ENCODE measurements around the gene NPHS1.
A peak's percentile ranks its signal among the peaks of the same experiment; 100 is the strongest.
"Not testable (repeated sequence)": the region's sequence is repeated elsewhere in the genome, so short reads cannot be mapped to it uniquely, and the experiment has no call there.

The NPHS1 gene, protein sequence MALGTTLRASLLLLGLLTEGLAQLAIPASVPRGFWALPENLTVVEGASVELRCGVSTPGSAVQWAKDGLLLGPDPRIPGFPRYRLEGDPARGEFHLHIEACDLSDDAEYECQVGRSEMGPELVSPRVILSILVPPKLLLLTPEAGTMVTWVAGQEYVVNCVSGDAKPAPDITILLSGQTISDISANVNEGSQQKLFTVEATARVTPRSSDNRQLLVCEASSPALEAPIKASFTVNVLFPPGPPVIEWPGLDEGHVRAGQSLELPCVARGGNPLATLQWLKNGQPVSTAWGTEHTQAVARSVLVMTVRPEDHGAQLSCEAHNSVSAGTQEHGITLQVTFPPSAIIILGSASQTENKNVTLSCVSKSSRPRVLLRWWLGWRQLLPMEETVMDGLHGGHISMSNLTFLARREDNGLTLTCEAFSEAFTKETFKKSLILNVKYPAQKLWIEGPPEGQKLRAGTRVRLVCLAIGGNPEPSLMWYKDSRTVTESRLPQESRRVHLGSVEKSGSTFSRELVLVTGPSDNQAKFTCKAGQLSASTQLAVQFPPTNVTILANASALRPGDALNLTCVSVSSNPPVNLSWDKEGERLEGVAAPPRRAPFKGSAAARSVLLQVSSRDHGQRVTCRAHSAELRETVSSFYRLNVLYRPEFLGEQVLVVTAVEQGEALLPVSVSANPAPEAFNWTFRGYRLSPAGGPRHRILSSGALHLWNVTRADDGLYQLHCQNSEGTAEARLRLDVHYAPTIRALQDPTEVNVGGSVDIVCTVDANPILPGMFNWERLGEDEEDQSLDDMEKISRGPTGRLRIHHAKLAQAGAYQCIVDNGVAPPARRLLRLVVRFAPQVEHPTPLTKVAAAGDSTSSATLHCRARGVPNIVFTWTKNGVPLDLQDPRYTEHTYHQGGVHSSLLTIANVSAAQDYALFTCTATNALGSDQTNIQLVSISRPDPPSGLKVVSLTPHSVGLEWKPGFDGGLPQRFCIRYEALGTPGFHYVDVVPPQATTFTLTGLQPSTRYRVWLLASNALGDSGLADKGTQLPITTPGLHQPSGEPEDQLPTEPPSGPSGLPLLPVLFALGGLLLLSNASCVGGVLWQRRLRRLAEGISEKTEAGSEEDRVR (N-terminal part only)

DNA sequence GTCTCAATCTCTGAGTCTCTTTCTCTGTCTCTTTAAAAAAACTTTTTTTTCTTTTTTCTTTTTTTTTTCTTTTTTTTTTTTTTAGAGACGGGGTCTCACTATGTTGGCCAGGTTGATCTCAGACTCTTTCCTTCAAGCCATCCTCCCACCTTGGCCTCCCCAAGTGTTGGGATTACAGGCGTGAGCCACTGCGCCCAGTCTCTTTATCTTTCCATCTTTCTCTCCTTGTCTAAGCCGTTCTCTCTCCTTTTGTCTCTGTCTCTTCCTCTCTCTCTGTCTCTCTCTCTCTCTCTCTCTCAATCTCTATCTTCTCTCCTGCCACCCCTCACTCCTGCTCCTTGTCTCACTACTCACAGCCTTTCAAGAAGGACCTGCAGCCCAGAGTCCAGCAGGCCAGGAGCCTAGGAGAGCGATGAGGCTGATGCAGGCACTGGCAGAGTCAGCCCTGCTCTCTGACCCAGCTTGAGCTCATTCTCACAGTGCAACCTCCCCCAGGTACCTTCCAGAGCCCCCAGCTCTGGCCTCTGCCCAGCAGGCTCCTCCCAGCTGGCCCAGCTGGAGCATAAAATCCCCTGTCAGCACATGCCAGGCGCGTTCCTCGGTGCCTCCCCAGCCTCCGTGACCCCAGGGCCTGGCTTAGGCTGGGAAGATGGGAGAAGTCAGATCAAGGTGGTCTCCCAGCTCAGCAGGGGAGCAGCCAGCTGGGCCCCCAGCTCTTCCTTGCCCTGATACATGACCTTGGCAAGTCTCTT lies at the start of gene NPHS1:
NPHS1 (minus strand) TSS at position 476 of the 752 bp plus-strand sequence. CDS start 667 bp downstream, outside the sequence.
- DNase-seq: no peak

GRCh38 chr19:35901055-35901644 lies 48.8 kb upstream of the NPHS1 start:
- no peak for DNase-seq

- peak; percentile 89 for DNase-seq
Measured at GRCh38 chr19:35899547-35900214, 47.4 kb upstream of the NPHS1 start.

DNA sequence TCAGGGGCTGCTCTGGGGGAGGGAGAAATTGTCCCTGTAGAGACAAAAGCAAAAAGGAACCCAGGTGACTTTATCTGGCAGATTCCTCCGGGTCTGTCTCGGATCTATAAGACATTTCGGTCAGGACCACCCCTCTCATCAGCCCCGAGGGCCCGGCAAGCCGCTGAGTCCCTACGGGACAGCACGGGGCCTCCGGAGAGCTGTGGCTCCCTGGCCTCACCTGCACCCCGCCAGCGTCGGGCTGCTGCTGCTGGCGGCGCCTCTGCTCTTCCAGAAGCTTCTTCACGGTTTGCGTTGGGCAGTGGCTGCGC lies 46.1 kb upstream of the NPHS1 start:
- no peak for DNase-seq

DNA sequence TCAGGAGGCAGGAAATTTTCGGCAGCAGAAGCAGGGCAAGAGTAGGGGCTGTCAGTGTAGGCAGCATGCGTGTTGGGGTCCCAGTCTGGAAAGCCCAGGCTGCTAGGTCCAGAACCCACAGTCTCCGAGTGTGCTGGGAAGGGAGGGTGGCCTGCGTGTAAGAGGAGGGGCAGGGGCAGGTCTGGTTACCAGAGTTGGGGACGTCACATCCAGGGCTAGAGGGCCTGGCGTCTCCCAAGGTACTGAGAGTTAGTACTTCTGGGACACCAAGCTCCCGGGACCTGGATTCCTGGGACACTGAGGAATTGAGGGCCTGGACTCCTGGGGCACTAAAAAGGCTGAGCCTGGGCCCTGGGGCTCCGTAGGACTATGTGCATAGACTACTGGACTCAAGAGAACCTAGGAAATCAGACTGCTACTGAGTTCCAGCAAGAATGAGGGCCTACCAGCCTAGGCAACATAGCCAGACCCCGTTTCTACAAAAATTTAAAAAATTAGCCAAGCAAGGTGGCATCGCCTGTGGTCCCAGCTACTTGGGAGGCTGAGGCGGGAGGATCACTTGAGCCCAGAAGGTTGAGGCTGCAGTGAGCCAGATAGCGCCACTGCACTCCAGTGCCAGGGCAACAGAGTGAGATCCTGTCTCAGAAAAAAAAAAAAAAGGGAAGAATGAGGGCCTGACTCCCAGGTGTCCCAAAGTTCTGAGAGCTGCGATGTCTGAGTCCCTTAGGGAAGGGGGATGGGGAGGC lies 45.6 kb upstream of the NPHS1 start:
- DNase-seq: no peak

GRCh38 chr19:35896643-35897040 lies 44.3 kb upstream of the NPHS1 start:
- DNase-seq: no peak

DNA sequence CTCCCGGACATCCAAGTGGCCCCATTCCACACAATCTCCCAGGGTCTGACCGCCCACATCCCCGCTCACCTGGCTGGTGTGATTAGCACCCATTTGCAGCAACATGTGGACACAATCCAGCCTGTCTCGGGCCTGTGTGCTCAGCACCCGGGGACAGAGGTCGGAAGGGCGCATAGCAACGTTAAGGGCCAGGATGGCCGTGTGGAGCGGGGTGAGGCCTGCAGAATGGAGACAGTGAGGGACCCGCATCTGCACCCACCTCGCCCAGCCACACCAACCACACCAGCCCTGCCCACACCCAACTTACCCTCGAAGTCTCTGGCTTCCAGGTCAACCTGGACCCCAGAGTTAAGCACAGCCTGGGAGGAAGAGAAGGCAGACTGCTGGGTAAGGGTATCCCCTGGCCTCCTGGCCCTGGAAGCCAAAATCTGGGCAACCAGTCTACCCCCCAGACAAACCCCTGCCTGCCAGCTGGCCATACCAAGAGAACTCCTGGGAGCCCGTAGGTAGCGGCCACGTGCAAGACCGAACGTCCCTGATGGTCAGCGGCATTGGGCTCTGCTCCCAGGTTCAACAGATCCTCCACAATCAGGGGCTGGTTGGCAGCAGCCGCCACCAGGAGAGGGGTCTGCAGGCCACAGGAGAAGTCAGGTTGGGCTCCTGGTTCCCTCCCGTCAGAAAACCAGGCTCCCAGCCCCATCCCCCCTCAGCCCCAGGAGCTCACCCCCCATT lies 43.8 kb upstream of the NPHS1 start:
- no peak for DNase-seq

GRCh38 chr19:35894342-35894741 lies 42.0 kb upstream of the NPHS1 start:
- DNase-seq: no peak

- not testable (repeated sequence) for DNase-seq
Measured at GRCh38 chr19:35891819-35892218, 39.5 kb upstream of the NPHS1 start.

DNA sequence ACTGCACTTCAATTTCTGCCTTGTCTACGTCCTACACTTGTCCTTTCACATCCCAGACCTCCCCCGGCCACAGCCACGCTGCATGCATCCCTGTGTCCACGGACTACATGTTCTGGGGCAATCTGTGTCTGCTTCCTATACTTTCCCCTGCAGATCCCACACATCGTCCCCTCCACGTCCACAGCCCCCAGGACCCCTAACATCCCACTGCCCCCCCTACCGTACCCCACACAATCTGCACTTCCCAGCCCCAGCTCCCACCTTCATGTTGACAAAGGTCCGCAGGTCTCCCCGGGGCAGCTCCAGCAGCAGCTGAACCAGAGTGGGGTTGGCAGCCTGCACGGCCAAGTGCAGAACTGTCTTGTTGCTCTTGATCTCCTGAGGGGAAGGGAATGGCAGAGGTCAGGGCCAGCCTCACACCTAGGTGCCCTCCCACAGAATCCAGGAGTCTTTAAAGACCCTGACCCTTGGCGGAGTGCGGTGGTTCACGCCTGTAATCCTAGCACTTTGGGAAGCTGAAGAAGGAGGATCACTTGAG lies 37.9 kb upstream of the NPHS1 start:
- DNase-seq: no peak

GRCh38 chr19:35889370-35890112 lies 37.2 kb upstream of the NPHS1 start:
- no peak for DNase-seq

DNA sequence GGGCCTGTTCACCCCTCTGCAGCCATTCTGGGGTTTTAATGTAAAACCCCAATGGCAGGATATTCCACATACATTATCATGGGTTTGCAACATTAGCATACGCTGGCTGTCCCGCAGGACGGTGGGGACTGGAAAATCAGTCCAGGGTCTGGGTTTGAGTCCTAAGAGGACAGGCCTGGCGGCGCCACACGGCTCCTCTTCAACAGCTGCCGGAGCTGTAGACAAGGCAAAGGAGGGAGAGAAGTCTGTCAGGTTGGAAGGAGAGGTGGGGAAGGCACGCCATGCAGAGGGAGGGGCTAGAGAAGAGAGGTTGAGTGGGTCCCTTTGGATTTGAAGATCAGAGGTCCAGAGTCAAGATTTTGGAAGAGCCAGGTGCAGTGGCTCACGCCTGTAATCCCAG lies 36.1 kb upstream of the NPHS1 start:
- DNase-seq: no peak

DNA sequence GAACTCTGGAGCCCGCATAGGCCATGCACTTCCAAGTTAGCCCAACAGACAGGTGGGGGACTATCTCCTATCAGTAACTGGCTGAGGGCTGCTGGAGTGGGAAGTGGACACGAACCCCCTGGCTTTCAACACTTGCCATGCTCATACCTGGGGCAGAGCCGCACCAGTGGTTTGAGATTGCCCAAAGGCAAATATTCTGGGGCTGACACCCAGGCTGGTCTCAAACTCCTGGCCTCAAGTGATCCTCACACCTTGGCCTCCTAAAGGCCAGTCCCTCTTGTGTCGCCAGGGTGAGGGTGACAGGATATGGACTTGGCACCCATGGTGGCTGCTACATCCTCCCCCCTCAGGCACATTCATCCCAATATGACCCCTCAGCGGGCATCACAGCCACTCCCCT lies 34.9 kb upstream of the NPHS1 start:
- DNase-seq: no peak

- no peak for DNase-seq
Measured at GRCh38 chr19:35885904-35886303, 33.6 kb upstream of the NPHS1 start.

DNA sequence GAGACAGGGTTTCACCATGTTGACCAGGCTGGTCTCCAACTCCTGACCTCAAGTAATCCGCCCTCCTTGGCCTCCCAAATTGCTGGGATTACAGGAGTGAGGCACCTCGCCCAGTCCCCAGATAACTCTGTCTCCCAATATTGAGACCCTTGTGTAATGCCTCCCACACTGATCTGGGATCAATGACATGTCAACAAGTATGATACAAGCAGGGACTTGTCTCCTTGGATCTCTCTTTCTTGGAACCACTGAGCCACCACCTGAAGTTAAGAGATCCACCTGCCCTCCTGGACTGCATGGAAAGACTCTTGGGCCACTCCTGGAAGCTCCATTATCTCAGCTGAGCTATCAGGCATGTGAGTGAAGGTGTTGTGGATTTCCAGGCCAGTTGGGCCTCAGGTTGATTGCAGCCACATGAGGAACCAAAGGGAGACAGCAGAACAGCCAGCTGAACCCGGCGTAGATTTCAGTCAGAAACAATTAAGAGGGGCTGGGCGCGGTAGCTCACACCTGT lies 33.0 kb upstream of the NPHS1 start:
- DNase-seq: no peak

DNA sequence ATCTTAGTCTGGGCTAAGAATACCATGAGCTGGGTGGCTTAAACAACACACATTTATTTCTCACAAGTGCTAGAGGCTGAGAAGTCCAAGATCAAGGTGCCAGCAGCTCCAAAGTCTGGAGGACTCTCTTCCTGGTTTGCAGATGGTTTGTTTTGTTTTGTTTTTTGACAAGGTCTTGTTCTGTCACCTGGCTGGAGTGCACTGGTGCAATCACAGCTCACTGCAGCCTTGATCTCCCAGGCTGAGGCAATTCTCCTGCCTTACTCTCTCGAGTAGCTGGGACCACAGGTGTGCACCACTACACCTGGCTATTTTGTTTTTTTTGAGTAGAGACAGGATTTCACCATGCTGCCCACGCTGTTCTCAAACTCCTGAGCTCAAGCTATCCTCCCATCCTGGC lies 31.6 kb upstream of the NPHS1 start:
- no peak for DNase-seq

- no peak for DNase-seq
Measured at GRCh38 chr19:35882114-35882832, 30.0 kb upstream of the NPHS1 start.

DNA sequence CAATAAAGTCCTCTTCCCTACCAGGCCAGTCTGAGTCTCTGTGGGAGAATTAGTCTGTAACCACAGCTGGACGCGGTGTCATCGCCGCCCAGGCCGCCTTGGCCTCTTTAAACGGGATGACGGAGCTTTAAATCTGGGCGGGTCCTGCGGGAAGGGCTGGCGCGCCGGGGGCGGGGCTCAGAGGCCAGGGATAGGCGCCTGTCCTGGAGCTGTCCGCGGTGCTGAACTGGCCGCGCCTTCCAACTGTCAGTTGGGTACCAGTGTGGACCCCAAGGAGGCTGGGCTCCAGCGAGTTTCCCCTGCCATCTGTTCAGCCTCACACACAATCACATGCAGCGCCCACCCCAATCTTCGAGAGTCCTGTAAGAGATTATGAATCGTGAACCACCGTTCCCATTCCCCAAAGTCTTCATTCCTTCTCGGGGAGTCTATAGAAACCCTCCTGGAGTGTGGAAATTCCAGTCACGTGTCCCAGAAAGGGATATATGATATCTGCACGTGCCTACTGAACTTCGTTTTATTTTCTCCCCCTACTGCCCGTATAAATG lies 27.5 kb upstream of the NPHS1 start:
- DNase-seq: peak; percentile 74

Measured in stimulated activated naive CD4-positive, alpha-beta T cell treated with Interleukin-2 at 50 U/mL for 16 hours (primary cell).